Panc1 (cell line): Measurements from ENCODE around the gene FBLN2.

Experiments
- POLR2AphosphoS5 ChIP-seq: IDR thresholded peaks from 2 replicates; pipeline ENCODE4 v1.6.1; 2012; ENCODE audit warnings: mild to moderate bottlenecking, low read depth, low read length, moderate library complexity
- SIN3A ChIP-seq: IDR thresholded peaks from 2 replicates; pipeline ENCODE4 v1.6.1; 2012; ENCODE audit warnings: low read depth, mild to moderate bottlenecking, low read length, moderate library complexity, borderline replicate concordance; ENCODE audit not compliant: insufficient read depth
- TF ChIP-seq, protein P1 (sequence below): fragments of 450-650 bp; IDR thresholded peaks from 2 replicates; pipeline ENCODE4 v1.5.1; 2017; ENCODE audit warnings: mild to moderate bottlenecking
- TF ChIP-seq, protein P2 (sequence below), 2 experiments: IDR thresholded peaks; 2 replicates each; pipeline ENCODE4 v1.6.1; 2011 to 2012; ENCODE audit warnings: low read depth in 2 of 2, control low read depth in 1 of 2, low read length in 1 of 2, mild to moderate bottlenecking in 1 of 2, moderate library complexity in 1 of 2; ENCODE audit not compliant: insufficient read depth in 1 of 2

DNA sequence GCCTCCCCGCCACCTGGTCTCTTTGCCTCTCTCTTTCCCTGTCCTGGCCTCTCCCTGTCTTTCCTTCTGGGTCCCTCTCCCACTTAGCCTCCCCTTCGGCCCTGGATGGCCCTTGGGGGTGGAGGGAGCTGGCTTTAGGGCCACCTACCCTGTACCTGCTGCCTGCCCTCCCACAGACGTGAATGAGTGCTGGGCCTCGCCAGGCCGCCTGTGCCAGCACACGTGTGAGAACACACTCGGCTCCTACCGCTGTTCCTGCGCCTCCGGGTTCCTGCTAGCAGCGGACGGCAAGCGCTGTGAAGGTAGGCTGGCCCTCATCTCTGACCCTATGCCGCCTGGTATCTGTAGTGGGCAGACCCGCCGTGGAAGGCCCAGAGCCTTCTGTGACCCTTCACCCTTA, 80.7 kb downstream of the FBLN2 start:
- no peak for TF ChIP-seq POLR2AphosphoS5
- TF ChIP-seq, protein P1, sequence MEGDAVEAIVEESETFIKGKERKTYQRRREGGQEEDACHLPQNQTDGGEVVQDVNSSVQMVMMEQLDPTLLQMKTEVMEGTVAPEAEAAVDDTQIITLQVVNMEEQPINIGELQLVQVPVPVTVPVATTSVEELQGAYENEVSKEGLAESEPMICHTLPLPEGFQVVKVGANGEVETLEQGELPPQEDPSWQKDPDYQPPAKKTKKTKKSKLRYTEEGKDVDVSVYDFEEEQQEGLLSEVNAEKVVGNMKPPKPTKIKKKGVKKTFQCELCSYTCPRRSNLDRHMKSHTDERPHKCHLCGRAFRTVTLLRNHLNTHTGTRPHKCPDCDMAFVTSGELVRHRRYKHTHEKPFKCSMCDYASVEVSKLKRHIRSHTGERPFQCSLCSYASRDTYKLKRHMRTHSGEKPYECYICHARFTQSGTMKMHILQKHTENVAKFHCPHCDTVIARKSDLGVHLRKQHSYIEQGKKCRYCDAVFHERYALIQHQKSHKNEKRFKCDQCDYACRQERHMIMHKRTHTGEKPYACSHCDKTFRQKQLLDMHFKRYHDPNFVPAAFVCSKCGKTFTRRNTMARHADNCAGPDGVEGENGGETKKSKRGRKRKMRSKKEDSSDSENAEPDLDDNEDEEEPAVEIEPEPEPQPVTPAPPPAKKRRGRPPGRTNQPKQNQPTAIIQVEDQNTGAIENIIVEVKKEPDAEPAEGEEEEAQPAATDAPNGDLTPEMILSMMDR = no peak
- no peak for TF ChIP-seq SIN3A
- TF ChIP-seq, protein P2, sequence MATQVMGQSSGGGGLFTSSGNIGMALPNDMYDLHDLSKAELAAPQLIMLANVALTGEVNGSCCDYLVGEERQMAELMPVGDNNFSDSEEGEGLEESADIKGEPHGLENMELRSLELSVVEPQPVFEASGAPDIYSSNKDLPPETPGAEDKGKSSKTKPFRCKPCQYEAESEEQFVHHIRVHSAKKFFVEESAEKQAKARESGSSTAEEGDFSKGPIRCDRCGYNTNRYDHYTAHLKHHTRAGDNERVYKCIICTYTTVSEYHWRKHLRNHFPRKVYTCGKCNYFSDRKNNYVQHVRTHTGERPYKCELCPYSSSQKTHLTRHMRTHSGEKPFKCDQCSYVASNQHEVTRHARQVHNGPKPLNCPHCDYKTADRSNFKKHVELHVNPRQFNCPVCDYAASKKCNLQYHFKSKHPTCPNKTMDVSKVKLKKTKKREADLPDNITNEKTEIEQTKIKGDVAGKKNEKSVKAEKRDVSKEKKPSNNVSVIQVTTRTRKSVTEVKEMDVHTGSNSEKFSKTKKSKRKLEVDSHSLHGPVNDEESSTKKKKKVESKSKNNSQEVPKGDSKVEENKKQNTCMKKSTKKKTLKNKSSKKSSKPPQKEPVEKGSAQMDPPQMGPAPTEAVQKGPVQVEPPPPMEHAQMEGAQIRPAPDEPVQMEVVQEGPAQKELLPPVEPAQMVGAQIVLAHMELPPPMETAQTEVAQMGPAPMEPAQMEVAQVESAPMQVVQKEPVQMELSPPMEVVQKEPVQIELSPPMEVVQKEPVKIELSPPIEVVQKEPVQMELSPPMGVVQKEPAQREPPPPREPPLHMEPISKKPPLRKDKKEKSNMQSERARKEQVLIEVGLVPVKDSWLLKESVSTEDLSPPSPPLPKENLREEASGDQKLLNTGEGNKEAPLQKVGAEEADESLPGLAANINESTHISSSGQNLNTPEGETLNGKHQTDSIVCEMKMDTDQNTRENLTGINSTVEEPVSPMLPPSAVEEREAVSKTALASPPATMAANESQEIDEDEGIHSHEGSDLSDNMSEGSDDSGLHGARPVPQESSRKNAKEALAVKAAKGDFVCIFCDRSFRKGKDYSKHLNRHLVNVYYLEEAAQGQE (IDR thresholded peaks at IDR 0.05; ENCODE audit: insufficient read depth in 1 of 2, low read depth in 2 of 2, low read length in 1 of 2) = no peak
